Activated CD8-positive, alpha-beta memory T cell treated with anti-CD3 and anti-CD28 coated beads, Interleukin-2, amount 50 U/mL, for 4 hours (primary cell): ENCODE data around the gene ZNF98.

Experiments
- DNase-seq: peaks from one replicate; pipeline ENCODE4 v3.0.0-alpha.2; 2020

The ZNF98 gene

DNA sequence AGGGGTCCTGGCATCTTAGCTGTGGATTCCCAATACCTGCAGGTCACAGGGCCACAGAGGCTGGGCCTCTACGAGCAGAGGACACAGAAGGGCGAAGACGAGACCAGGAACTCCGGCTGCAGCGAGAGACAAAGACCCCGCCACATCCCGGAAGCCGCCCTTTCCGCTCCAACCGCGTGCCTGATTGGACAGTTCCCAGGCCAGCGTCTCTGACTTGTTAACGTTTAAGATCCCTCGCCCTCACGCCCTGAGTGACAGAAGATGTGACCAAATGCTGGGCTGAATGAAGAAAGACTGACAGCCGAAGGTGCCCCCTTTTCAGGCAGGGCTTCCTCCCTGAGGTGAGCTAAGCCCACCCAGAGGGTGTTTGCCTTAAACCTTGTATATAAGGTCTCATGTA, at the start of gene ZNF98:
TSS of gene ZNF98 (minus strand) at position 136 of the 400 bp plus-strand sequence. CDS start at position 14, 122 bp downstream.
- no peak for DNase-seq

DNA sequence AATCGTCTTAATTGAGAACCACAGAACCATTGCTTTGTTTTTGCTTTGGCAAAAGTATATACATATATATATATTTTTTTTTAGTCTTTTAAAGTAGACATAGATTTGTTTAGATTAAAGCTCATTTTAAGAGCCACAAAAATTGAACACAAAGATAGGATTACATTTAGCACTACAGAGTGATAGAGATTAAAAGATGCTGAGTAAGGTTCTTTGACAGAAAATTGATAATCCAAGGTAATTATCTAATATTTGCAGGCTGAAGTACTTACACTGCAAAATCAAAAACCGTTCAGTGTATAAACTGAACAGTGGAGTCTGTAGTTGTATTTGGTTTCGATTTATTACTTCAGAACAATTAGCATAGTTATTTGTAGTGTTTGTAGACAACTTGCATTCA, 24.5 kb upstream of the ZNF98 start:
- DNase-seq = no peak

DNA sequence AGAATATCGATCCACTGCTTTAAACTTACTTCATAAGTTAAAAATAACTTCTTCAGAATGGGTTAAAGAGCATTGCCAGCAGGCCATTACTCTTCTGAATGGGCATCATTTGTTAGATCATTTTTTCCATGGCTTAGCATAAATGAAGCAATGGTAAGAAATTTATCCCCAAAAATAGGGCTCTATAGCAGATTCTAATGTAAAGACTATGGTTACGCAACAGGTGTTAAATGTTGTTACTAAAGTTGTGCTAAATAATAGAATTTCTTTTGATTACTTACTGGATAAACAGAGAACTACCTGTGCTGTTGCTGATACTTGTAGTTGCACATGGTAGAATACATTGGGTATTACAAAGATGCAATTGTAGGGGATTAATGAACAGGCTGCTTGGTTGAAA, 15.9 kb upstream of the ZNF98 start:
- no peak for DNase-seq

DNA sequence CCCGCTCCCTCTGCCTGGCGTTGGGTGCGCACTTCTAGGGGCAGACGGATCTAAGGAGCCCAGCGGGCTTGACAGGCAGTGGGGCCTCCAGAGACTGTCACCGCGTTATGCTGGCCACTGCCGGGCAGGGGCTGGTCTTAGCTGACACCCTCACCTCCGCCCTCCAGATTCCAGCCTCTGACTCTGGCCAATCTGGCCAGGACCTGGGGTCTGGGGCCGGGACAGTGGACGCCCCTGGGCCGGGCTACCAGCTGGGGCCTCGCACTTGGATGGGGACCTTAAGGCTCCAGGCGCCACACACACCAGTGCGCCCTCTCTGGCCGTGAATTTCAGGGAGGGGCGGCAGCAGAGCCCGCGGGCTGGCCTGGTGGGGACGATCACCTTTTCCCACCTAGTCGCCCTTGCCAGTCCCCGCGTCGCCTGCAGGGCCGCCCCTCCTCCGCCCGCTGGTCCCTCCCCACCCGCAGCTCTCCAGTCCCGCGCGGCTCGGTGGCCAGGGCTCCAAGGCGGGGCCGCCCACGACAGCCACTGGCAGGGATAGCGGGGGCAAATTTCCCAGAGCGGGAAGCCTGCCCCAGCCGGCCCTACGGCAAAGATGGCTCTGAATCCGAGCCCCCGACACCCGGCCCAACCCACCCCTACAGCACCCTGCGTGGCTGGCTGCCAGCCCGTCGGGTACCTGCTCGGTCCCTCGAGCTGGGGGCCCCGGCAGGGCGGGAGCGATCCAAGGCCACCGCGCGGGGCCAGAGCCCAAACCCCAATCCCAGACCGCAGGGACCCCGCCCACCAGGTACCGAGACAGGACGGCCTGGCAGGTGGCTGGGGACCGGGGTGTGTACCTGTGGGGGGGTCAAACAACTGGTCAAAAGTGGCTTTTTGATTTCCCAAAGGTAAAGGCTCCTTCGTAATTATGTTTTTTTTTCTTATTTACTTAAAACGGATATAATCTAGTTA, 6.1 kb upstream of the ZNF98 start:
- DNase-seq = no peak

DNA sequence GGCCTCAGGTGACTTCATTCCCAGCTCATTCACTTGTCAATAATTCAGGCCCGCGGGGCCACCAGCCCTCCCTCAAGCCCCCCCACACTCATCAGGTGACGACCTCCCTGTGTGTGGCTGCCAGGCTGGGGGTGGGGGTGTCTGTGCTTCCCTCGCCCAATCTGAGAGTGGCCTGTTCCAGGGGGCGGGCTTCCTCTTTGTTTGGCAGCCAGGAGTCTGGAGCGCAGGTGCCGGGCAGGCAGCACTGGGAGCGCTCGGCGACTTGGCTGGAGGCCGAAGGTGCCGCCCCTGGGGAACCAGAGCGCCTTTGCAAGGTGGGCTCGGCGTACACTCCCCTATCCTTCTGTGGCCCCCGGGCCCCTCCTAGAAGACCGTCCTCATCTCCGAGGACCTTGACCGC, 5.4 kb upstream of the ZNF98 start:
- DNase-seq = no peak

DNA sequence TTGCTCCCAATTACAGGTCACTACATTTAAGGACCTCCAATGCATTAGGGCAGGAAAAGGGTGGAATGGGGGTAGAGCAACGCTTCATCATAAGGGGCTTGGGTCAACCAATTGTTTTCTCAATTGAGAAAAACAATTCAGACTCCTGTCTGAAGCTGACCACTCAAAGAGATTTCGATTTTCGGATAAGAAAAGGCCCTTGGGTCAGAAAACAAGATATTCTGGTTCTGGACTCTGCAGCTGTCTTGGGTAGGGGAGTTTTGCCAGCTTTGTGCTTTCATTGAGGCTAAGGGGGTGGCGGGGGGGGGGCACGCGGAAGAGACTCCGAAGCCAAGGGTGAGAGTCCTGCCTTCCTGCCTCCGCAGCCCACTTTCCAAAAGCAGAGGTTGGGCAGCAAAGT, 4.8 kb upstream of the ZNF98 start:
- DNase-seq = no peak

DNA sequence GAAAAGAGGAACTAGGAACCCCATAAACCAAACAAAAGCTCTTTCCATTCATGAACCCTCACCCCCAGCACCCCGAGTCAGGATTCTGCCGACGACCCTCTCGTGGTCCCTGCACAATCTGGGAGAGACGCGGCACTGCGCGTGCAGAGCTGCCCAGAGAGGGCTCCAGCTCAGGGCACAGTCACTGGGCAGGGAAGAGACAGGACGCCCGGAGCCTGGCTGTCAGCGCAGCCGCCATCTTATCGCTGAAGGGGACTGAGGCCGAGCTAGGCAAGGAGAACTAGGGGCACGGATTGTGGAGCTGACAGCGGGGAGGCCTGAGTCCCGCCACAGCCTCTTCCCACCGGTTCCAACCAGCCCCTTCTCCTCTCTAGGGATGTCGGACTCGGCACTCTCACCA, 349 bp downstream of the ZNF98 start:
- DNase-seq = no peak

DNA sequence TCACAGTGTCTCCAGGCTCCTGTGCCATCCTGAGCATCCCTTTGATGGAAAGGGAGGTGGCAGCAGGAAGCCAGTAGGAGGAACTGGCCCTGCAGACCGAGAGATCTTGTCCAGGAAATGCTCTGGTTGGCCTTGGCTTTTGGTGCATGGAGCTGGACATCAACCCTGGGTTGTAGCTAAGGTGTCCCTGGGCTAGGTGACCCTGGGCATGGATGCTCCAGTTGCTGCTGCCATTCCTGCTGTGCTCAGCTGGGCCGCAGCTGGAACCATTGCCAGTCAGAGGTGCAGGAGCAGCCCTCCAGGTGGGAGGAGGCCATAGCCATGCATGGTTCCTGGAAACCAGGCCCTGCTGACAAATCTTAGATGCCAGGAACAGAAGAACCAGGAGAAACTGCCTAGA, 67.5 kb downstream of the ZNF98 start:
- no peak for DNase-seq
